ENCODE results near the gene GPRASP2.

DNA sequence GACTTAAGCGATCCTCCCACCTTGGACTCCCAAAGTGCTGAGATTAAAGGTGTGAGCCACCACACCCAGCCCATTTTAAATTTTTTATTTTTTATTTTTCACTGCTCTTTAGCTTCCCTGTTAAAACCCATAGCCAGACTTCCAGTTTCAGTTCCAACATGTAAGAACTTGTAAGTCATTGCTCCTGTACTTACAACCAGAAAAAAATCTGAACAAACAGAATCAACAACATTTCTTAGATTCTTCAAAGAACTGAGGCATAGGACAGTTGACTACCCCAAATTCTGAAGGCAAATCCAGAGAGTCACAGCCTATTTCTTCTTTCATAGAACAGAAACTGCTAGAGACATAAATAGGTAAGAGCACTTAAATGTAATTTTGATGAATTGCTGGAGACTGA, 16.4 kb downstream of the GPRASP2 start:
- TF ChIP-seq, protein P1, sequence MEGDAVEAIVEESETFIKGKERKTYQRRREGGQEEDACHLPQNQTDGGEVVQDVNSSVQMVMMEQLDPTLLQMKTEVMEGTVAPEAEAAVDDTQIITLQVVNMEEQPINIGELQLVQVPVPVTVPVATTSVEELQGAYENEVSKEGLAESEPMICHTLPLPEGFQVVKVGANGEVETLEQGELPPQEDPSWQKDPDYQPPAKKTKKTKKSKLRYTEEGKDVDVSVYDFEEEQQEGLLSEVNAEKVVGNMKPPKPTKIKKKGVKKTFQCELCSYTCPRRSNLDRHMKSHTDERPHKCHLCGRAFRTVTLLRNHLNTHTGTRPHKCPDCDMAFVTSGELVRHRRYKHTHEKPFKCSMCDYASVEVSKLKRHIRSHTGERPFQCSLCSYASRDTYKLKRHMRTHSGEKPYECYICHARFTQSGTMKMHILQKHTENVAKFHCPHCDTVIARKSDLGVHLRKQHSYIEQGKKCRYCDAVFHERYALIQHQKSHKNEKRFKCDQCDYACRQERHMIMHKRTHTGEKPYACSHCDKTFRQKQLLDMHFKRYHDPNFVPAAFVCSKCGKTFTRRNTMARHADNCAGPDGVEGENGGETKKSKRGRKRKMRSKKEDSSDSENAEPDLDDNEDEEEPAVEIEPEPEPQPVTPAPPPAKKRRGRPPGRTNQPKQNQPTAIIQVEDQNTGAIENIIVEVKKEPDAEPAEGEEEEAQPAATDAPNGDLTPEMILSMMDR (conservative IDR thresholded peaks at IDR 0.05), result no peak
- TF ChIP-seq EZH2 (IDR thresholded peaks at IDR 0.05; ENCODE audit: low read depth), result no peak
